ENCODE data around the gene HOXC12.

The HOXC12 gene

GRCh38 chr12:53973236-53974042, 18.7 kb downstream of the HOXC12 start:
- no peak for DNase-seq

DNA sequence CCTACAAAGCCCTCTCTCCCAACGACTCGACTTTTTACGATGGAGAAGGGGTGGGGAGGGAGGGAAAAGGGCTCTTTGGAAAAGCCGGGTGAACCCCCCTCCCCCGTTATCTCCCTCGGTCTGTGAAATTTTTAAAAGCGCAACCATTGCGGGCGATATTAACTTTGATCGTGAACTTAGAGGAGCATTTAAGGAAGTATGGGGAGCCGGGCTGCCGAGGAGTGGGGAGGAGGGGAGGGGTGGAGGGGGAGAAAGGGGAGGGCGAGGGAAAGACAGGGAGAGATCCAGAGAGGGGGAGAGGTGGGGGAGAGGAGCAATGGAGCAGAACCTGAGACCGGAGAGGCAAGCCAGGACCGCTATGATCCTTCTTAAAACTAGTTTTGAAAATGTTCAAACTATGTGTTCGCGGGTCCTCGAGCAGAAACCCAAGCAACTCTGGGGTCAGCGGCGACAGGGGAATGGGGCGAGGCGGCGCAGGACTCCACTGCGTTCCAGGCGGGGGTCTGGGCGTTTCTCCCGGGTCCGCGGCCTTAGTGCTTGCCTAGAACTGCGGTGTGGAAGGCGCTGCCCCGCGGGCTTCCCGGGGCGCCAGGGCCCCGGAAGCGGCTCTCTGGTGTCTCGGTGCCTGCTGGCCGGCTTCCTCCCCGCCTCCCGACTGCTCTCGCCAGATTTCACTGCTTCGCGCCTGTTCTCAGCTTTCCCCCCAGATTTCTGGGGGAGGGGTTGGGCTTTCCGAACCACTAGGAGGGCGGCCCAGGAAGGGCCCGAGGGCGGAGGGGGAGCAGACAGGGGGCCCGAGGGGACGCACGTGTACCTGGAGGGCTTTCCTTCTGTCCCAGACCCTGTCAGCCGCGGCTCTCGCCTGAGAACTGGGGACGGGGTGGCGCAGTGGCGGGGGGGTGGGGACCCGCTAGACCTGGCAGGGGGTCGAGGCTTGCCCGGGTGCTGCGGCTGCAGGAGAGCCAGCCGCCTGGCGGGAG, 19.7 kb downstream of the HOXC12 start, which contains the start of gene HOTAIR:
Gene HOTAIR (minus strand): TSS at position 871 of the 980 bp plus-strand sequence.
- DNase-seq, result no peak

GRCh38 chr12:53975064-53975471, 20.4 kb downstream of the HOXC12 start:
- DNase-seq, result no peak

GRCh38 chr12:53975479-53976152, 20.9 kb downstream of the HOXC12 start:
- no peak for DNase-seq

GRCh38 chr12:53976172-53976822, 21.6 kb downstream of the HOXC12 start:
- DNase-seq, result no peak

DNA sequence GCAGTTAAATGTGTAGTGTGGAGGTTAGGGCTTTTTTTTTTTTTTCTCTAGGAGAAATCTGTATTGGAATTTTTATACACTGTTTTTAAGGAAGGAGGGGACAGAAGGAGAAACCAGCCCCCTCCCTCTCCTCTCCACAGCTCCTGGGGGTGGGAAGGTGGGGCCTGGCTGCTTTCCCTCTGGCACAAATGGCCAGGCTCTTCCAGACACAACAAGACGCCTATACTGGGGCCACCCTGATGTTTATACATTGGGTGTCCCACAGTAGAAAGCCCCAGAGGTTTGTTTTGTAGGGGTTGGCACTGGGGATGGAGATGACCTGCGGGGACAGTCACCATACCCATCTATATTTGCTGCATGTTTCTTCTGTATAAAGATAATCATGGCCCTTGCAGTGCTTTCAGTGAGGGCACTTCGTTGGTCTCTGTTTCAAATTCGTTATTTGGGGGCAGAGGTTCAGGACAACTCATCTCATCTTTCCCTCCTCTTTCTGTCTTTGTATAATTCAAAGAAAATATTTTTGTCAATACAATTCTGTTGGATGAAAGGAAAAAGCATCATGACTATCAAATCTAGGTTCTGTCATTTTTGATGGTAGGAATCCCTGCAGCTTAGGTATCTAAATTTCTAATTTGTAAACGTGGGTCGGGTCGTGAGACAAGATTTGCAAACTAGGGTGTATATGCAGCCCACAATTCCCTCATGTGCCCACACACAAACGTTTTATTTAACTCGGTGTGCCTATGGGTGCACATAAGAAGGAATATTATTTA, 22.3 kb downstream of the HOXC12 start:
- no peak for DNase-seq

DNA sequence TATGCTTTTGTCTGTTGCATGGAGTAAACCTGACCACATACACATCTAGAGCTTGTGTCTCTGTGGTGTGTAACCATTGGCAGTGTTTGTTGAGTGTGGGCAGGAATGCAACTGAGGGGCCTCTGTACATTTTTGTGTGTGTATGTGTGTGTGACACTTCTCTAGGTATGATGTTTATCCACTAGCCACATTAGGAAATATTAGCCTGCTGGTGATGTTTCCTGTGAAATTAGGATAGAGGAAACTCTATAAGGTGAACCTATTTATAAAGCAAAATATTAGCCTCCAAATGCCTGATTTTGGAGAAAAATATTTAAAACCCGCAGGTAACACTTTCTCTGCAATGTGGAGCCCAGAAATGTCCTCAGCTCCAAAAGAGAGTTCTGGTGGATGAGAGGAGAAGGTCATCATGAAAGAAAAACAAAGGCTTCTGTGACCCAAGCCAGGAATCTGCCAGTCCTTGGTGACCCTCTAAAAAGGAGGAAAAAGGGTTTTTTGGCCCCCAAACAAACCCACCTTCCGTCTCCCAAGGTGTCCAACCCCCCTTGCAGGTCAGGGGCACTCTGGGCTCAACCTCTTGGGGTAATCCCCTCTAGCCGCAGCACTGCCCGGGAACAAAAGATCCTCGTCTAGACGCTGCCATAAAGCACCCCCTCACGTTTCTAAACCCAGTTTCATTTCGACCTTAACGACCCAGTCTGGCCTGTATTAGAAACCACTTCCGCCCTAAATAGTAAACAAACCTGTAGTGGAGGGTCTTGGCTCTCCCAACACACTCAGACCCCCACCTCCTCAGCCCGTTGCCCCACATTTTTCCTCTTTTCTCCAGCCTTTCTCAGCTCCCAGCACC, 23.1 kb downstream of the HOXC12 start:
- DNase-seq, result no peak

DNA sequence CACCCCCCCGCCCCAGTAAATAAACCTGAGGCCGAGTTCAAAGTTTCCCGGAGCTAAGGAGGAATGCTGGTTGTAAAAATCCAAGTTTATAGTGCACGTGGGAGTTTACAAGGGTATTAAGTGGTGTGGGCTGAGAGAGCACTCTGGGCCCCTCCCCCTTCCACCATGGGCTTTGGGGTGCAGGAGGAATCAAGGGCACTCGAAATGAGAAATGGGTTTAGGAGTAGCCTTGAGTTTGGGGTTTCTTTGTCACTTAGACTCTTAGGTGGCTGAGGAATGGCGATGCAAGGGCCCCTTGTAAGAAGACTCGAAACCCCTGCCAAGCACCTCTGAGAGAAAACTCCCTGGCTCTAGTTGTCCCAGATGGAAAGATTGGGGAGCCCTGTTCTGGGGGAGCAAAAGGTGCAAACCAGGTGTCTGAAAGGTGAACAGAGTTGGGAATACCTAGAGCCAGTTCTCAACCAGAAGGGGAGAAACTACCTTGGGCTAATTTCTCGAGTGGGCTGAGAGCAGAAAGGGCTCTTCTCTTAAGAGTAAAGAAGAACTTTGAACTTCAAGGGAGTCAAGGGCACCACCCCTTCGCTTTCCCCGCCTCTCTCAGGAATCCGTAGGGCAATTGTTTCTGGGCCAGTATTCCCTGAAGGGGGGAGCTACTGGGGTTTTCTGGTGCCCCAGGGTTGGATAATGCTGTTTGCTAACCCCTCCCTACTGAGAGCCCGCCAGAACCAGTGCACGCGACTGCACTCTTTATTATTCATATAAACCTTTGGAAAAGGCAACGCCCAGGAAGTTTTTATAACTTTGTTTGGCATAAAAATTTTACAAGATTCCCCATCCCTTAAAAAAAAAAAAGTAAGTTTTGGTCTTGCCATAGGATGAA, 24.0 kb downstream of the HOXC12 start:
- DNase-seq, result no peak

DNA sequence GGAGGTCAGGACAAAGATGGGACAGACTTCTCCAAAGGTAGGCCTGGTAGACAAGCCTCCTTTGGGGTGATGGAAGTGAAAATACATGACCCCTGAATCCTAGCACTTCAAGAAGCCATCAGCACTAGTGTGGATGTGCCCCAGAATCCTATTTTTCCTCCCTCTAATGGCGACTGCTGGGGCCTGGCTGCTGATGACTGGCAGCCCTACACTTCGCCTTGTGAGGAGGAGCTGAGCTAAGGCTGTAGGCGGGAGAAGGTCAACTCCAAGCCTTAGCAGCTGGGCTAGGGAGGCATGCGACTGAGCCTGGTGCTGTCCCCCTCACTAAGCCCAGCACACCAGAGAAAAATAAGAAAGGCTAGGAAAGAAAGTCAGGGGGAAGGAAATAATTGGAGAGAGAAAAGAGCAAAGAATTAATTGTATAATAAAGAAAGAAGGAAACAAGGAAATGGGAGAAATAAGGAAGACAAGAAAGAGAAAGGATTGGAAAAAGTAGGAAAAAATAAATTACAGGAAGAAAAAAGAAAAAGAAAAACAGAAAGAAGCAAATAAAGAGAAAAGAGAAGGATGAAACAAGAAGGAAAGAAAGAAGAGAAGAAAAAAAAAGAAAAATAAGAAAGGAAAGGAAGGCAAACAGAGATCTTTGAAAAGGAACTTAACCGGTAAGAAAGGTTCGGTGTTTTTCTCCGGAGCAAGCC, 25.6 kb downstream of the HOXC12 start:
- no peak for DNase-seq

DNA sequence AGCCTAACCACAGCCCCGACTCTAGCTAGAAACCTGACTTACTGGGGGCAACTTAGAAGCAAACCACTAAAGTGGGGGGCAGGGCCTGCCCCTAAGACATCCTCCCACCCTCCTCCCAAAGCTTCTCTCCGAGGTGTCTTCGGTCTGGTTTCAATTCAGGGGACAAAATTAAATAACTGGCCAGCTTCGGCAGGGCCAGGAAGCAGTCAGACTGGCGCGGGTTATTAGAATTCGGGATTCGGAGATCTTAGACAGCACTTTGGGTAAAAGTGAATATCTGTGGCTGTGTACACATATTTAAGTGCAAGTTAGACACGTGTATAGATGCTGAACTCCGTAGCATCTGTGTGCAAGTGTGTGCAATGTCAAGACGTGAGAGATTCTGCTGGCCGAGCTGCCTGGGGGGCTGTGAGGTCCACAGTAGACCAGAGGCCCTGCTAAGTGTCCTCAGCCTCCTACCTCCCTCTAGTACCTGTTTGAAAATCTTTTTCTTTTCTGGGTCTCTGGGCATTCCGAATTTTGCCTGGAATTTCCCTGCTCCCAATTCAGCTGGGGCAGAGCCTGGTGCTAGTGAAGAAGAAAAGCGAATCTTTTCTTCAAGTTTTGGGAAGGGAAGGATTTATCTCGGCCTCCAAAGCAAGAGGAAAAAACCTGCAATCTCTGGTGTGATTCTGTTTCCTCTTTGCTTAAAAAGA, 26.2 kb downstream of the HOXC12 start:
- DNase-seq, result no peak

- DNase-seq, result no peak
Observed at GRCh38 chr12:53981634-53982565, 27.2 kb downstream of the HOXC12 start.

- no peak for DNase-seq
Observed at GRCh38 chr12:53982648-53983567, 28.2 kb downstream of the HOXC12 start.

GRCh38 chr12:53983568-53983949, 28.9 kb downstream of the HOXC12 start:
- DNase-seq, result no peak

GRCh38 chr12:53983950-53984572, 29.4 kb downstream of the HOXC12 start:
- DNase-seq, result no peak

GRCh38 chr12:53984901-53985691, 30.4 kb downstream of the HOXC12 start, which contains the start of gene HOXC10:
Gene HOXC10 (plus strand): TSS chr12:53985146. CDS start chr12:53985260, 114 bp downstream.
- DNase-seq, result peak; percentile 80
